Measurements from ENCODE around the gene GALT. TPM values are rescaled to one million over a fixed set of nuclear protein-coding genes. Genes with fewer than 3 reads are reported as not detected.
"Not testable (repeated sequence)": the region's sequence is repeated elsewhere in the genome, so short reads cannot be mapped to it uniquely, and the experiment has no call there.

The GALT gene
- total and polyA plus RNA-seq, 2 of the 13 experiments (the other 11 are each of a cell fraction or from before 2014, with no cell fraction given), result 40.4 to 46.3 TPM

DNA sequence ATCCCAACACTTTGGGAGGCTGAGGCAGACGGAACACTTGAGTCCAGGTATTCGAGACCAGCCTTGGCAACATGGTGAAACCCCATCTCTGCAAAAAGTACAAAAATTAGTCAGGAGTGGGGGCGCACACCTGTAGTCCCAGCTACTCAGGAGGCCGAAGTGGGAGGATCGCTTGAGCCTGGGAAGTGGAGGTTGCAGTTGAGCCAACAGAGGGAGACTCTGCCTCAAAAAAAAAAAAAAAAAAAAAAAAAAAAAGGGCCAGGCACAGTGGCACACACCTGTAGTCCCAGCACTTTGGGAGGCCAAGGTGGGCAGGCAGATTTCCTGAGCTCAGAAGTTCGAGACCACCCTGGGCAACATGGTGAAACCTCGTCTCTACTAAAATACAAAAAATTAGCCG is 7.2 kb upstream of the GALT start:
- DNase-seq (ENCODE audit: low spot score); H3K9me3 ChIP-seq (ENCODE audit: low read length); BruUV-seq (replicated peaks); H4K20me1 ChIP-seq (ENCODE audit: insufficient read depth, low read length); H3K4me3 ChIP-seq (replicated peaks in 1 of 3; ENCODE audit: insufficient read depth in 1 of 3, low read depth in 2 of 3, low read length in 3 of 3); H3K27me3 ChIP-seq (ENCODE audit: control insufficient read depth in 1 of 2, insufficient read depth in 2 of 2, low read length in 2 of 2); H2AFZ ChIP-seq (ENCODE audit: low read length); intact Hi-C loops (cut with micrococcal nuclease; ENCODE audit: unreplicated experiment); H3K36me3 ChIP-seq (replicated peaks in 1 of 2; ENCODE audit: control insufficient read depth in 1 of 2, insufficient read depth in 2 of 2, low read length in 2 of 2); H3K9ac ChIP-seq (ENCODE audit: insufficient read depth, low read depth, low read length); CTCF ChIA-PET (ENCODE audit: low intra/inter-chr PET ratio, low total read pairs); in situ Hi-C loops (cut with HindIII; ENCODE audit: extremely low pct_ligation_motif_present, low pct_unique_long_range_greater_than_20kb); H3K27ac ChIP-seq (ENCODE audit: extremely low read length, insufficient read depth, low read length); ATAC-seq; FAIRE-seq; H3K4me2 ChIP-seq (ENCODE audit: low read depth, low read length): not testable (repeated sequence)
- Histone ChIP-seq H3K79me2 (ENCODE audit: insufficient read depth, low read length) (peaks cover 14% of the 10 kb centered on the region), H3K4me1 (ENCODE audit: insufficient read depth, low read length) (peaks cover 71% of the 10 kb centered on the region)
- WGBS (ENCODE audit: low lambda C conversion rate), result 90% methylated on average over 8 of the region's 8 CpGs
- POLR2A ChIA-PET, result interaction anchor here (0.6 to 3.2 kb wide), 2 partner anchors 12 to 26 kb away, joined by 3 to 29 read pairs; partner anchors contain the start of gene IL11RA
- TF ChIP-seq, protein P1, sequence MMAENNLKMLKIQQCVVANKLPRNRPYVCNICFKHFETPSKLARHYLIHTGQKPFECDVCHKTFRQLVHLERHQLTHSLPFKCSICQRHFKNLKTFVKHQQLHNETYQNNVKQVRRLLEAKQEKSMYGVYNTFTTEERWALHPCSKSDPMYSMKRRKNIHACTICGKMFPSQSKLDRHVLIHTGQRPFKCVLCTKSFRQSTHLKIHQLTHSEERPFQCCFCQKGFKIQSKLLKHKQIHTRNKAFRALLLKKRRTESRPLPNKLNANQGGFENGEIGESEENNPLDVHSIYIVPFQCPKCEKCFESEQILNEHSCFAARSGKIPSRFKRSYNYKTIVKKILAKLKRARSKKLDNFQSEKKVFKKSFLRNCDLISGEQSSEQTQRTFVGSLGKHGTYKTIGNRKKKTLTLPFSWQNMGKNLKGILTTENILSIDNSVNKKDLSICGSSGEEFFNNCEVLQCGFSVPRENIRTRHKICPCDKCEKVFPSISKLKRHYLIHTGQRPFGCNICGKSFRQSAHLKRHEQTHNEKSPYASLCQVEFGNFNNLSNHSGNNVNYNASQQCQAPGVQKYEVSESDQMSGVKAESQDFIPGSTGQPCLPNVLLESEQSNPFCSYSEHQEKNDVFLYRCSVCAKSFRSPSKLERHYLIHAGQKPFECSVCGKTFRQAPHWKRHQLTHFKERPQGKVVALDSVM (CRISPR knock-in tag; IDR thresholded peaks at IDR 0.05), result peak; percentile 83; the same call in 1 of the 2 replicates

DNA sequence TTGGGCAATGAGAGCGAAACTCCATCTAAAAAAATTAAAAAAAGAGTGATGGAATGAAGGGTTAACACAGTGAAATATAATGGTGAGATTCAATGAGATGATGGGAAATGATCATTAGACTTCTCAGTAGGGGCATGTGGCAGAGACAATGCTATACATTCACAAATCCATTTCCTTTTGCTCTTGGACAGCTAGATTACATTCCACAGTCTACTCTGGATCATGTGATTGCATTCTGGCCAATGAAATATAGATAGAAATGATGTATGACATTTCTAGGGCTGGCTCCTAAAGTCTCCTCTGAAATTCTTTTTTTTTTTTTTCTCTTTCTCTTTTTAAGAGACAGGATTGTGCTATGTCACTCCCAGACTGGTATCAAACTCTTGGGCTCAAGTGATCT is 3.8 kb upstream of the GALT start:
- Histone ChIP-seq H3K27ac (ENCODE audit: extremely low read length, insufficient read depth, low read length) (peak overlapping the region; percentile 50), H3K4me2 (ENCODE audit: low read depth, low read length) (no peak overlapping the region), H3K79me2 (ENCODE audit: insufficient read depth, low read length) (peaks cover 6% of the 10 kb centered on the region), H4K20me1 (ENCODE audit: insufficient read depth, low read length) (no peaks in the 10 kb centered on the region), H3K4me3 (replicated peaks in 1 of 3; ENCODE audit: insufficient read depth in 1 of 3, low read depth in 2 of 3, low read length in 3 of 3) (no peak overlapping the region), H3K9me3 (ENCODE audit: low read length) (no peaks in the 10 kb centered on the region), H2AFZ (ENCODE audit: low read length) (no peak overlapping the region), H3K27me3 (ENCODE audit: control insufficient read depth in 1 of 2, insufficient read depth in 2 of 2, low read length in 2 of 2) (no peaks in the 10 kb centered on the region; a peak in 1 of 5 replicates), H3K9ac (ENCODE audit: insufficient read depth, low read depth, low read length) (no peak overlapping the region), H3K36me3 (replicated peaks in 1 of 2; ENCODE audit: control insufficient read depth in 1 of 2, insufficient read depth in 2 of 2, low read length in 2 of 2) (no peaks in the 10 kb centered on the region), H3K4me1 (ENCODE audit: insufficient read depth, low read length) (peaks cover 69% of the 10 kb centered on the region)
- DNase-seq (ENCODE audit: low spot score) (no peak), ATAC-seq (no peak), FAIRE-seq (no peak)
- CTCF ChIA-PET (ENCODE audit: low intra/inter-chr PET ratio, low total read pairs), result no interaction called here
- POLR2A ChIA-PET, result interaction anchor here (1.0 to 1.2 kb wide), 2 partner anchors 9 kb away, joined by 3 to 6 read pairs; partner anchors contain the start of gene IL11RA
- no TSS peak for BruUV-seq (replicated peaks)
- in situ Hi-C loops (cut with HindIII; ENCODE audit: extremely low pct_ligation_motif_present, low pct_unique_long_range_greater_than_20kb), result no loop called here
- intact Hi-C loops (cut with micrococcal nuclease; ENCODE audit: unreplicated experiment), result no loop called here
- WGBS (ENCODE audit: low lambda C conversion rate), result 100% methylated on average over 1 of the region's 1 CpG
- TF ChIP-seq NFIB (CRISPR knock-in tag; IDR thresholded peaks at IDR 0.05; ENCODE audit: borderline replicate concordance) (no peak), PHF5A (CRISPR knock-in tag; IDR thresholded peaks at IDR 0.05; ENCODE audit: low read depth, unreplicated experiment) (no peak), FOXK2 (IDR thresholded peaks at IDR 0.05) (no peak), GPN1 (CRISPR knock-in tag; IDR thresholded peaks at IDR 0.05; ENCODE audit: borderline replicate concordance) (no peak), SP2 (CRISPR knock-in tag; IDR thresholded peaks at IDR 0.05) (no peak), SCMH1 (CRISPR knock-in tag; IDR thresholded peaks at IDR 0.05; ENCODE audit: borderline replicate concordance) (no peak)
- TF ChIP-seq, protein P2, sequence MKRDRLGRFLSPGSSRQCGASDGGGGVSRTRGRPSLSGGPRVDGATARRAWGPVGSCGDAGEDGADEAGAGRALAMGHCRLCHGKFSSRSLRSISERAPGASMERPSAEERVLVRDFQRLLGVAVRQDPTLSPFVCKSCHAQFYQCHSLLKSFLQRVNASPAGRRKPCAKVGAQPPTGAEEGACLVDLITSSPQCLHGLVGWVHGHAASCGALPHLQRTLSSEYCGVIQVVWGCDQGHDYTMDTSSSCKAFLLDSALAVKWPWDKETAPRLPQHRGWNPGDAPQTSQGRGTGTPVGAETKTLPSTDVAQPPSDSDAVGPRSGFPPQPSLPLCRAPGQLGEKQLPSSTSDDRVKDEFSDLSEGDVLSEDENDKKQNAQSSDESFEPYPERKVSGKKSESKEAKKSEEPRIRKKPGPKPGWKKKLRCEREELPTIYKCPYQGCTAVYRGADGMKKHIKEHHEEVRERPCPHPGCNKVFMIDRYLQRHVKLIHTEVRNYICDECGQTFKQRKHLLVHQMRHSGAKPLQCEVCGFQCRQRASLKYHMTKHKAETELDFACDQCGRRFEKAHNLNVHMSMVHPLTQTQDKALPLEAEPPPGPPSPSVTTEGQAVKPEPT (CRISPR knock-in tag; IDR thresholded peaks at IDR 0.05; ENCODE audit: low read depth), result no peak
- TF ChIP-seq, protein P3, sequence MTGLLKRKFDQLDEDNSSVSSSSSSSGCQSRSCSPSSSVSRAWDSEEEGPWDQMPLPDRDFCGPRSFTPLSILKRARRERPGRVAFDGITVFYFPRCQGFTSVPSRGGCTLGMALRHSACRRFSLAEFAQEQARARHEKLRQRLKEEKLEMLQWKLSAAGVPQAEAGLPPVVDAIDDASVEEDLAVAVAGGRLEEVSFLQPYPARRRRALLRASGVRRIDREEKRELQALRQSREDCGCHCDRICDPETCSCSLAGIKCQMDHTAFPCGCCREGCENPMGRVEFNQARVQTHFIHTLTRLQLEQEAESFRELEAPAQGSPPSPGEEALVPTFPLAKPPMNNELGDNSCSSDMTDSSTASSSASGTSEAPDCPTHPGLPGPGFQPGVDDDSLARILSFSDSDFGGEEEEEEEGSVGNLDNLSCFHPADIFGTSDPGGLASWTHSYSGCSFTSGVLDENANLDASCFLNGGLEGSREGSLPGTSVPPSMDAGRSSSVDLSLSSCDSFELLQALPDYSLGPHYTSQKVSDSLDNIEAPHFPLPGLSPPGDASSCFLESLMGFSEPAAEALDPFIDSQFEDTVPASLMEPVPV (CRISPR knock-in tag; IDR thresholded peaks at IDR 0.05), result no peak

All from HepG2 (cell line).